Neural progenitor cell (in vitro differentiated cells): Measurements from ENCODE around the gene GOLGA8Q. TPM values are rescaled to one million over a fixed set of nuclear protein-coding genes. Genes with fewer than 3 reads are reported as not detected.
A peak's percentile ranks its signal among the peaks of the same experiment; 100 is the strongest.
"Not testable (repeated sequence)": the region's sequence is repeated elsewhere in the genome, so short reads cannot be mapped to it uniquely, and the experiment has no call there.

Experiments used
- DNase-seq: peaks from one replicate; pipeline ENCODE4 v3.0.0-alpha.2; 2016; ENCODE audit warnings: low spot score
- H2AFZ ChIP-seq: fragments of 200-600 bp; sonication (generic); replicated peaks from 2 replicates; pipeline ENCODE4 v1.6.1; 2016; ENCODE audit warnings: antibody characterized with exemption
- H3F3A ChIP-seq: fragments of 200-600 bp; sonication (generic); 2 replicates; pipeline ENCODE4 v1.6.1; 2016; ENCODE audit warnings: antibody characterized with exemption, low read depth
- H3K27ac ChIP-seq: fragments of 200-600 bp; sonication (generic); 2 replicates; pipeline ENCODE4 v1.5.1; 2016; ENCODE audit warnings: mild to moderate bottlenecking
- H3K27me3 ChIP-seq: fragments of 200-600 bp; sonication (generic); 2 replicates; pipeline ENCODE4 v1.6.1; 2016; ENCODE audit warnings: mild to moderate bottlenecking, moderate library complexity
- H3K36me3 ChIP-seq: fragments of 200-600 bp; sonication (generic); 2 replicates; pipeline ENCODE4 v1.5.1; 2016
- H3K4me1 ChIP-seq: fragments of 200-600 bp; sonication (generic); 2 replicates; pipeline ENCODE4 v1.6.1; 2016; ENCODE audit warnings: mixed run types
- H3K4me2 ChIP-seq: fragments of 200-600 bp; sonication (generic); 2 replicates; pipeline ENCODE4 v1.6.1; 2016
- H3K4me3 ChIP-seq: fragments of 200-600 bp; sonication (generic); 2 replicates; pipeline ENCODE4 v1.5.1; 2016
- H3K79me2 ChIP-seq: fragments of 200-600 bp; sonication (generic); 2 replicates; pipeline ENCODE4 v1.6.1; 2016; ENCODE audit warnings: low read depth
- H3K9ac ChIP-seq: fragments of 200-600 bp; sonication (generic); 2 replicates; pipeline ENCODE4 v1.6.1; 2016
- H3K9me3 ChIP-seq: fragments of 200-600 bp; sonication (generic); 2 replicates; pipeline ENCODE4 v1.5.1; 2016; ENCODE audit warnings: low read depth
- H4K20me1 ChIP-seq: fragments of 200-600 bp; sonication (generic); 2 replicates; pipeline ENCODE4 v1.6.1; 2016; ENCODE audit warnings: low read depth
- H3K27ac Mint-ChIP-seq: 3 replicates; pipeline ENCODE4 v1.8.0; 2021; ENCODE audit warnings: mixed read lengths
- H3K27me3 Mint-ChIP-seq: 2 replicates; pipeline ENCODE4 v1.8.0; 2022; ENCODE audit warnings: low read depth, mild to moderate bottlenecking, inconsistent platforms, moderate library complexity, mixed read lengths; ENCODE audit not compliant: insufficient read depth
- H3K36me3 Mint-ChIP-seq: 3 replicates; pipeline ENCODE4 v1.8.0; 2021; ENCODE audit warnings: mixed read lengths
- H3K4me1 Mint-ChIP-seq: 3 replicates; pipeline ENCODE4 v1.8.0; 2021; ENCODE audit warnings: mixed read lengths
- H3K4me3 Mint-ChIP-seq: 3 replicates; pipeline ENCODE4 v1.8.0; 2021; ENCODE audit warnings: mild to moderate bottlenecking, moderate library complexity, mixed read lengths
- H3K9me3 Mint-ChIP-seq: 3 replicates; pipeline ENCODE4 v1.8.0; 2020; ENCODE audit warnings: mixed read lengths
- CTCF ChIP-seq: fragments of 200-600 bp; sonication (generic); IDR thresholded peaks from 2 replicates; pipeline ENCODE4 v1.5.1; 2017; ENCODE audit warnings: antibody characterized with exemption, mild to moderate bottlenecking
- total RNA-seq: library from RNA; depleted of rRNA; stranded (reverse); fragments of >200 nt; gene quantifications from 2 replicates; pipeline ENCODE4 v1.2.3, GENCODE V29; 2015; ENCODE audit warnings: low replicate concordance

Gene GOLGA8Q
- not detected in 2 replicates for total RNA-seq

- H3K27me3 Mint-ChIP-seq, H3K9me3 ChIP-seq, H3F3A ChIP-seq, H3K27ac Mint-ChIP-seq, H3K9ac ChIP-seq, H2AFZ ChIP-seq, H3K27ac ChIP-seq, H3K4me1 ChIP-seq, H3K4me3 Mint-ChIP-seq, H3K9me3 Mint-ChIP-seq, H3K36me3 Mint-ChIP-seq, H3K27me3 ChIP-seq, DNase-seq, H3K36me3 ChIP-seq, H3K4me2 ChIP-seq, H4K20me1 ChIP-seq, H3K4me1 Mint-ChIP-seq, H3K79me2 ChIP-seq, H3K4me3 ChIP-seq: not testable (repeated sequence)
These were observed at the start of gene GOLGA8Q for GRCh38 chr15:30551750-30552149. GOLGA8Q (plus strand) TSS chr15:30552050; CDS start chr15:30552078, 28 bp downstream.

GRCh38 chr15:30502904-30503781 is 48.7 kb upstream of the GOLGA8Q start:
- H3K4me1 Mint-ChIP-seq, H3K27ac ChIP-seq, H3K27me3 Mint-ChIP-seq, H3K4me3 ChIP-seq, H2AFZ ChIP-seq, H3K4me2 ChIP-seq, H4K20me1 ChIP-seq, H3F3A ChIP-seq, H3K4me1 ChIP-seq, DNase-seq, H3K36me3 ChIP-seq, H3K9me3 ChIP-seq, H3K27ac Mint-ChIP-seq, H3K9me3 Mint-ChIP-seq, H3K36me3 Mint-ChIP-seq, H3K4me3 Mint-ChIP-seq, H3K9ac ChIP-seq, H3K79me2 ChIP-seq, H3K27me3 ChIP-seq: not testable (repeated sequence)

GRCh38 chr15:30504162-30504843 is 47.5 kb upstream of the GOLGA8Q start:
- not testable (repeated sequence) for H3K27me3 ChIP-seq, H3K4me2 ChIP-seq, DNase-seq, H3K4me1 ChIP-seq, H3K4me1 Mint-ChIP-seq, H3K79me2 ChIP-seq, H3K36me3 ChIP-seq, H3K27ac Mint-ChIP-seq, H3F3A ChIP-seq, H3K4me3 ChIP-seq, H3K27me3 Mint-ChIP-seq, H3K9me3 Mint-ChIP-seq, H3K27ac ChIP-seq, H3K9ac ChIP-seq, H3K36me3 Mint-ChIP-seq, H4K20me1 ChIP-seq, H3K9me3 ChIP-seq, H2AFZ ChIP-seq, H3K4me3 Mint-ChIP-seq

- not testable (repeated sequence) for H3K9ac ChIP-seq, H3K4me2 ChIP-seq, H3F3A ChIP-seq, H3K79me2 ChIP-seq, H3K36me3 ChIP-seq, H3K4me1 Mint-ChIP-seq, H3K27me3 ChIP-seq, H2AFZ ChIP-seq, H3K4me1 ChIP-seq, H3K27me3 Mint-ChIP-seq, DNase-seq, H3K4me3 ChIP-seq, H3K4me3 Mint-ChIP-seq, H3K36me3 Mint-ChIP-seq, H3K27ac ChIP-seq, H3K27ac Mint-ChIP-seq, H4K20me1 ChIP-seq, H3K9me3 Mint-ChIP-seq, H3K9me3 ChIP-seq
These were observed 37.3 kb upstream of the GOLGA8Q start for GRCh38 chr15:30514545-30514944.

GRCh38 chr15:30523453-30524243 is 28.2 kb upstream of the GOLGA8Q start:
- H3K9me3 ChIP-seq, H3K4me3 ChIP-seq, H2AFZ ChIP-seq, H3K27me3 Mint-ChIP-seq, H3K4me2 ChIP-seq, H3K36me3 Mint-ChIP-seq, H3K27me3 ChIP-seq, H4K20me1 ChIP-seq, H3K27ac Mint-ChIP-seq, H3K9ac ChIP-seq, DNase-seq, H3K4me1 Mint-ChIP-seq, H3F3A ChIP-seq, H3K4me3 Mint-ChIP-seq, H3K27ac ChIP-seq, H3K9me3 Mint-ChIP-seq, H3K36me3 ChIP-seq, H3K4me1 ChIP-seq, H3K79me2 ChIP-seq: not testable (repeated sequence)
- TF ChIP-seq CTCF: peak; percentile 8

GRCh38 chr15:30525912-30526311 is 25.9 kb upstream of the GOLGA8Q start:
- not testable (repeated sequence) for H3K79me2 ChIP-seq, H3K27ac Mint-ChIP-seq, H3K9me3 ChIP-seq, H3K9ac ChIP-seq, H3K4me3 Mint-ChIP-seq, H3K27me3 Mint-ChIP-seq, H3K36me3 Mint-ChIP-seq, H4K20me1 ChIP-seq, H3K36me3 ChIP-seq, H3K4me2 ChIP-seq, H2AFZ ChIP-seq, H3K27ac ChIP-seq, H3K9me3 Mint-ChIP-seq, H3K27me3 ChIP-seq, H3F3A ChIP-seq, H3K4me1 ChIP-seq, DNase-seq, H3K4me1 Mint-ChIP-seq, H3K4me3 ChIP-seq

- not testable (repeated sequence) for H3K27ac Mint-ChIP-seq
These were observed 22.8 kb upstream of the GOLGA8Q start for GRCh38 chr15:30529049-30529448.

More at GRCh38 chr15:30529049-30529448, 22.8 kb upstream of the GOLGA8Q start:
- H2AFZ ChIP-seq, H3K4me2 ChIP-seq, H3K27ac ChIP-seq, H3K9me3 ChIP-seq, H3K79me2 ChIP-seq, H3K27me3 ChIP-seq, H3K4me1 ChIP-seq, H3K9me3 Mint-ChIP-seq, H3K36me3 Mint-ChIP-seq, H3K36me3 ChIP-seq, H4K20me1 ChIP-seq, H3K27me3 Mint-ChIP-seq, DNase-seq, H3K4me3 Mint-ChIP-seq, H3F3A ChIP-seq, H3K4me3 ChIP-seq, H3K9ac ChIP-seq, H3K4me1 Mint-ChIP-seq: not testable (repeated sequence)
